CD4-positive, alpha-beta memory T cell (primary cell): Measurements from ENCODE around the gene TIMM13. TPM values are rescaled to one million over a fixed set of nuclear protein-coding genes. Genes with fewer than 3 reads are reported as not detected.

Experiments
- CTCF ChIA-PET: fragments of 350-600 bp; sonication (Branson Sonifier 250); formaldehyde crosslinking; loops from one replicate; lab custom pipeline; 2021; ENCODE audit warnings: inconsistent platforms; ENCODE audit not compliant: partially characterized antibody; lab: Charles Lee
- POLR2A ChIA-PET: fragments of 350-600 bp; sonication (Branson Sonifier 250); formaldehyde crosslinking; loops from one replicate; lab custom pipeline; 2021; ENCODE audit not compliant: partially characterized antibody; lab: Charles Lee
- DNase-seq, 5 donors: peaks; one replicate each; pipeline versions ENCODE4 v3.0.0 to v3.0.0-alpha.2; 2020 to 2022; ENCODE audit warnings: mixed read lengths in 1 of 5
- H3K27ac ChIP-seq: one replicate; pipeline ENCODE4 v1.7.0; 2013; ENCODE audit warnings: low read depth, low read length
- H3K27me3 ChIP-seq: 2 replicates; pipeline ENCODE4 v1.7.0; 2013; ENCODE audit warnings: mild to moderate bottlenecking, low read length, moderate library complexity; ENCODE audit not compliant: insufficient read depth
- H3K36me3 ChIP-seq: 2 replicates; pipeline ENCODE4 v1.7.0; 2013; ENCODE audit warnings: mild to moderate bottlenecking, low read length, moderate library complexity; ENCODE audit not compliant: insufficient read depth
- H3K4me1 ChIP-seq: 2 replicates; pipeline ENCODE4 v1.7.0; 2013; ENCODE audit warnings: mild to moderate bottlenecking, low read length, moderate library complexity; ENCODE audit not compliant: insufficient read depth
- H3K4me3 ChIP-seq, 2 donors: one replicate each; pipeline ENCODE4 v1.7.0; 2013; ENCODE audit warnings: low read length in 2 of 2, mild to moderate bottlenecking in 1 of 2
- H3K9me3 ChIP-seq, 2 donors: one replicate each; pipeline ENCODE4 v1.7.0; 2013; ENCODE audit warnings: low read length in 2 of 2, control low read depth in 1 of 2; ENCODE audit not compliant: control insufficient read depth in 1 of 2
- H3K27ac Mint-ChIP-seq, 7 donors: one replicate each; pipeline ENCODE4 v1.8.0; 2020 to 2021; ENCODE audit warnings: mixed read lengths in 7 of 7, mild to moderate bottlenecking in 6 of 7, inconsistent platforms in 3 of 7, moderate library complexity in 3 of 7
- H3K27me3 Mint-ChIP-seq, 2 donors: one replicate each; pipeline ENCODE4 v1.8.0; 2020 to 2021; ENCODE audit warnings: mixed read lengths in 2 of 2
- H3K36me3 Mint-ChIP-seq, 2 donors: one replicate each; pipeline ENCODE4 v1.8.0; 2020 to 2021; ENCODE audit warnings: mixed read lengths in 2 of 2, inconsistent platforms in 1 of 2, mild to moderate bottlenecking in 1 of 2
- H3K4me1 Mint-ChIP-seq, 4 donors: one replicate each; pipeline ENCODE4 v1.8.0; 2020 to 2021; ENCODE audit warnings: mixed read lengths in 4 of 4, mild to moderate bottlenecking in 1 of 4
- H3K4me3 Mint-ChIP-seq, 8 donors: one replicate each; pipeline ENCODE4 v1.8.0; 2020 to 2021; ENCODE audit warnings: mixed read lengths in 8 of 8, mild to moderate bottlenecking in 7 of 8, moderate library complexity in 6 of 8, inconsistent platforms in 3 of 8
- H3K9me3 Mint-ChIP-seq, 8 donors: one replicate each; pipeline ENCODE4 v1.8.0; 2020 to 2021; ENCODE audit warnings: mixed read lengths in 8 of 8, mild to moderate bottlenecking in 5 of 8, inconsistent platforms in 3 of 8, moderate library complexity in 1 of 8
- intact Hi-C: fragments of 100-400 bp; cut with micrococcal nuclease; formaldehyde crosslinking; loops from one replicate; pipeline ENCODE4 v1.15.1; 2023
- polyA plus RNA-seq, 2 donors: library from polyadenylated mRNA; unstranded; fragments of 300-500 nt; fragmentation: Illumina TruSeq; gene quantifications; one replicate each; pipeline ENCODE4 v1.2.3, GENCODE V29; 2021
- total RNA-seq, 2 experiments: library from RNA; stranded (reverse); gene quantifications; one replicate each; pipeline ENCODE4 v1.2.3, GENCODE V29; 2021

TIMM13 gene
- total and polyA plus RNA-seq, 4 experiments from 2014 or later, result 30.6 to 76.4 (median 48.7) TPM

- Histone ChIP-seq H3K4me1 (peaks cover 24% of the 10 kb centered on the region), H3K36me3 (no peaks in the 10 kb centered on the region), H3K27ac (peak overlapping the region; percentile 87), H3K4me3 (peak overlapping the region in 1 of 2 donors; percentile 70), H3K9me3 (no peaks in the 10 kb centered on the region), H3K27me3 (no peaks in the 10 kb centered on the region)
- H3K27ac Mint-ChIP-seq, result peak overlapping the region; percentile 53 to 91 (median 82)
- no peak for DNase-seq
- intact Hi-C loops, result no loop called here
- POLR2A ChIA-PET, result interaction anchor here (1.1 to 5.1 kb wide), 5 partner anchors 21 to 219 kb away, joined by 3 to 45 read pairs (median 6); partner anchors contain the start of genes GADD45B and TIMM13
- CTCF ChIA-PET, result interaction anchor here (2.1 kb wide), 1 partner anchor 156 kb away, joined by 6 read pairs; no protein-coding TSS in a partner anchor
- H3K36me3 Mint-ChIP-seq, result no peaks in the 10 kb centered on the region
- H3K9me3 Mint-ChIP-seq, result no peaks in the 10 kb centered on the region
- H3K27me3 Mint-ChIP-seq, result no peaks in the 10 kb centered on the region
- H3K4me3 Mint-ChIP-seq, result peak overlapping the region; percentile 75 to 92 (median 82)
- H3K4me1 Mint-ChIP-seq, result peaks cover 6 to 23% (median 13%) of the 10 kb centered on the region in 4 donors
Observed at GRCh38 chr19:2454962-2455850, 27.8 kb upstream of the TIMM13 start.

GRCh38 chr19:2454199-2454961 is 27.0 kb upstream of the TIMM13 start:
- Histone ChIP-seq H3K9me3 (no peaks in the 10 kb centered on the region), H3K27ac (no peak overlapping the region), H3K4me3 (no peak overlapping the region), H3K36me3 (no peaks in the 10 kb centered on the region), H3K4me1 (peaks cover 24% of the 10 kb centered on the region), H3K27me3 (no peaks in the 10 kb centered on the region)
- Mint-ChIP-seq H3K4me1 (peaks cover 9 to 20% (median 13%) of the 10 kb centered on the region in 4 donors), H3K4me3 (peak overlapping the region; percentile 8 to 88 (median 79)), H3K9me3 (no peaks in the 10 kb centered on the region), H3K27me3 (no peaks in the 10 kb centered on the region), H3K27ac (peak overlapping the region in 6 of 7 donors; percentile 53 to 89 (median 80)), H3K36me3 (peaks cover 0 to 2% of the 10 kb centered on the region in 2 donors)
- no peak for DNase-seq
- intact Hi-C loops, result no loop called here
- POLR2A ChIA-PET, result interaction anchor here (0.5 to 5.1 kb wide), 5 partner anchors 22 to 680 kb away, joined by 3 to 45 read pairs (median 4); partner anchors contain the start of genes GADD45B and TIMM13
- CTCF ChIA-PET, result interaction anchor here (0.7 to 2.1 kb wide), 3 partner anchors 157 to 326 kb away, joined by 3 to 6 read pairs (median 3); no protein-coding TSS in a partner anchor

GRCh38 chr19:2453431-2454025 is 26.1 kb upstream of the TIMM13 start:
- no peak overlapping the region for H3K27ac ChIP-seq
- intact Hi-C loops, result no loop called here
- peaks cover 0 to 2% of the 10 kb centered on the region in 2 donors for H3K36me3 Mint-ChIP-seq
- H3K36me3 ChIP-seq, result no peaks in the 10 kb centered on the region
- peaks cover 10 to 20% (median 13%) of the 10 kb centered on the region in 4 donors for H3K4me1 Mint-ChIP-seq
- H3K9me3 ChIP-seq, result no peaks in the 10 kb centered on the region
- CTCF ChIA-PET, result interaction anchor here (1.2 to 2.1 kb wide), 2 partner anchors 158 to 160 kb away, joined by 3 to 6 read pairs; no protein-coding TSS in a partner anchor
- POLR2A ChIA-PET, result interaction anchor here (0.5 to 5.1 kb wide), 3 partner anchors 23 to 681 kb away, joined by 3 to 45 read pairs (median 30); partner anchors contain the start of genes GADD45B and TIMM13
- H3K4me1 ChIP-seq, result peaks cover 24% of the 10 kb centered on the region
- no peak overlapping the region for H3K4me3 ChIP-seq
- peak overlapping the region in 2 of 8 donors; percentile 13 to 55 for H3K4me3 Mint-ChIP-seq
- DNase-seq, result no peak
- peak overlapping the region in 2 of 7 donors; percentile 25 to 76 for H3K27ac Mint-ChIP-seq
- no peaks in the 10 kb centered on the region for H3K27me3 Mint-ChIP-seq
- H3K27me3 ChIP-seq, result no peaks in the 10 kb centered on the region
- no peaks in the 10 kb centered on the region for H3K9me3 Mint-ChIP-seq

- Mint-ChIP-seq H3K36me3 (peaks cover 0 to 2% of the 10 kb centered on the region in 2 donors), H3K27ac (peak overlapping the region in 1 of 7 donors; percentile 27), H3K4me3 (no peak overlapping the region), H3K4me1 (peaks cover 7 to 18% (median 9%) of the 10 kb centered on the region in 4 donors), H3K27me3 (no peaks in the 10 kb centered on the region), H3K9me3 (no peaks in the 10 kb centered on the region)
- no peaks in the 10 kb centered on the region for H3K9me3 ChIP-seq
- no peak overlapping the region for H3K4me3 ChIP-seq
- no peak for DNase-seq
- peaks cover 17% of the 10 kb centered on the region for H3K4me1 ChIP-seq
- POLR2A ChIA-PET, result no interaction called here
- no peak overlapping the region for H3K27ac ChIP-seq
- CTCF ChIA-PET, result no interaction called here
- no peaks in the 10 kb centered on the region for H3K36me3 ChIP-seq
- intact Hi-C loops, result no loop called here
- H3K27me3 ChIP-seq, result no peaks in the 10 kb centered on the region
Observed at GRCh38 chr19:2451741-2452140, 24.4 kb upstream of the TIMM13 start.

- no peak overlapping the region for H3K27ac ChIP-seq
- intact Hi-C loops, result no loop called here
- Mint-ChIP-seq H3K4me1 (peaks cover 10 to 23% (median 14%) of the 10 kb centered on the region in 4 donors), H3K9me3 (no peaks in the 10 kb centered on the region), H3K27me3 (no peaks in the 10 kb centered on the region), H3K36me3 (peaks cover 0 to 5% of the 10 kb centered on the region in 2 donors), H3K4me3 (no peak overlapping the region), H3K27ac (no peak overlapping the region)
- H3K36me3 ChIP-seq, result no peaks in the 10 kb centered on the region
- ChIA-PET CTCF (no interaction called here), POLR2A (no interaction called here)
- no peaks in the 10 kb centered on the region for H3K9me3 ChIP-seq
- H3K27me3 ChIP-seq, result no peaks in the 10 kb centered on the region
- H3K4me3 ChIP-seq, result no peak overlapping the region
- no peak for DNase-seq
- H3K4me1 ChIP-seq, result peaks cover 22% of the 10 kb centered on the region
Observed at GRCh38 chr19:2451138-2451537, 23.8 kb upstream of the TIMM13 start.

- no peak overlapping the region for H3K27ac Mint-ChIP-seq
Observed at GRCh38 chr19:2449019-2449418, 21.6 kb upstream of the TIMM13 start.

More at GRCh38 chr19:2449019-2449418, 21.6 kb upstream of the TIMM13 start:
- H3K4me1 Mint-ChIP-seq, result peaks cover 6 to 12% (median 8%) of the 10 kb centered on the region in 4 donors
- H3K36me3 ChIP-seq, result no peaks in the 10 kb centered on the region
- no peaks in the 10 kb centered on the region for H3K27me3 Mint-ChIP-seq
- ChIA-PET POLR2A (no interaction called here), CTCF (no interaction called here)
- no peak for DNase-seq
- H3K4me3 Mint-ChIP-seq, result no peak overlapping the region
- no peak overlapping the region for H3K27ac ChIP-seq
- H3K4me1 ChIP-seq, result peaks cover 5% of the 10 kb centered on the region
- H3K27me3 ChIP-seq, result no peaks in the 10 kb centered on the region
- no peaks in the 10 kb centered on the region for H3K9me3 ChIP-seq
- peaks cover 0 to 8% of the 10 kb centered on the region in 2 donors for H3K36me3 Mint-ChIP-seq
- H3K9me3 Mint-ChIP-seq, result no peaks in the 10 kb centered on the region
- H3K4me3 ChIP-seq, result no peak overlapping the region
- intact Hi-C loops, result no loop called here
